IPS DF 6.9 (cell line): Measurements from ENCODE around the gene MYO3B.
"Not testable (repeated sequence)": the region's sequence is repeated elsewhere in the genome, so short reads cannot be mapped to it uniquely, and the experiment has no call there.

Experiments used
- DNase-seq: peaks from one replicate; pipeline ENCODE4 v3.0.0-alpha.2; 2013; ENCODE audit warnings: low read depth, low spot score
- H3K27ac ChIP-seq: one replicate; pipeline ENCODE4 v1.5.1; 2013; ENCODE audit warnings: low read length, control low read depth
- H3K27me3 ChIP-seq: 2 replicates; pipeline ENCODE4 v1.6.1; 2013; ENCODE audit warnings: mild to moderate bottlenecking, low read length; ENCODE audit not compliant: control insufficient read depth, insufficient read depth
- H3K36me3 ChIP-seq: 2 replicates; pipeline ENCODE4 v1.6.1; 2013; ENCODE audit warnings: low read length; ENCODE audit not compliant: control insufficient read depth, insufficient read depth
- H3K4me1 ChIP-seq: 2 replicates; pipeline ENCODE4 v1.6.1; 2013; ENCODE audit warnings: low read length; ENCODE audit not compliant: control insufficient read depth, insufficient read depth
- H3K4me3 ChIP-seq: 2 replicates; pipeline ENCODE4 v1.5.1; 2013; ENCODE audit warnings: mild to moderate bottlenecking, low read length
- H3K9me3 ChIP-seq: 2 replicates; pipeline ENCODE4 v1.6.1; 2013; ENCODE audit warnings: low read length, inconsistent platforms; ENCODE audit not compliant: control insufficient read depth, insufficient read depth
- WGBS: extraction: QIAGEN DNeasy Blood & Tissue Kit; methylation state at CpG from one replicate; pipeline ENCODE4 v1.1.7; 2013; ENCODE audit warnings: mixed read lengths, missing lambda C conversion rate; ENCODE audit not compliant: insufficient read length, insufficient coverage; 5-methylcytosine and 5-hydroxymethylcytosine counted together

Gene MYO3B

GRCh38 chr2:170345607-170346006, 167.7 kb downstream of the MYO3B start:
- no peaks in the 10 kb centered on the region; the same call in 1 of the 2 replicates for H3K4me1 ChIP-seq
- no peaks in the 10 kb centered on the region for H3K36me3 ChIP-seq
- no peak overlapping the region for H3K27ac ChIP-seq
- H3K27me3 ChIP-seq = no peaks in the 10 kb centered on the region
- WGBS = no CpG with 5 or more reads among the region's 2 CpGs
- H3K4me3 ChIP-seq = no peak overlapping the region
- no peak for DNase-seq
- no peaks in the 10 kb centered on the region for H3K9me3 ChIP-seq

GRCh38 chr2:170349269-170349668, 171.3 kb downstream of the MYO3B start:
- H3K27me3 ChIP-seq, H3K27ac ChIP-seq, H3K4me3 ChIP-seq, DNase-seq, H3K9me3 ChIP-seq, H3K4me1 ChIP-seq, H3K36me3 ChIP-seq: not testable (repeated sequence)
- no CpG with 5 or more reads among the region's 5 CpGs for WGBS

GRCh38 chr2:170350929-170351826, 173.2 kb downstream of the MYO3B start:
- DNase-seq = no peak
- Histone ChIP-seq H3K27me3 (no peaks in the 10 kb centered on the region), H3K4me3 (no peak overlapping the region), H3K27ac (no peak overlapping the region), H3K36me3 (no peaks in the 10 kb centered on the region), H3K9me3 (no peaks in the 10 kb centered on the region), H3K4me1 (no peaks in the 10 kb centered on the region; the same call in 1 of the 2 replicates)
- no CpG with 5 or more reads among the region's 4 CpGs for WGBS

GRCh38 chr2:170353723-170354122, 175.8 kb downstream of the MYO3B start:
- H3K4me3 ChIP-seq = no peak overlapping the region
- WGBS = no CpG with 5 or more reads among the region's 2 CpGs
- H3K36me3 ChIP-seq = no peaks in the 10 kb centered on the region
- H3K4me1 ChIP-seq = no peaks in the 10 kb centered on the region; the same call in 1 of the 2 replicates
- H3K9me3 ChIP-seq = no peaks in the 10 kb centered on the region
- DNase-seq = no peak
- no peak overlapping the region for H3K27ac ChIP-seq
- H3K27me3 ChIP-seq = no peaks in the 10 kb centered on the region

- H3K36me3 ChIP-seq = no peaks in the 10 kb centered on the region
- no peaks in the 10 kb centered on the region for H3K9me3 ChIP-seq
- no peaks in the 10 kb centered on the region; the same call in 1 of the 2 replicates for H3K4me1 ChIP-seq
- no peak for DNase-seq
- H3K4me3 ChIP-seq = no peak overlapping the region
- no peak overlapping the region for H3K27ac ChIP-seq
- H3K27me3 ChIP-seq = no peaks in the 10 kb centered on the region
- WGBS = no CpG with 5 or more reads among the region's 2 CpGs
These were observed 176.4 kb downstream of the MYO3B start for GRCh38 chr2:170354388-170354787.

- H3K27me3 ChIP-seq = no peaks in the 10 kb centered on the region
- H3K4me1 ChIP-seq = no peaks in the 10 kb centered on the region
- H3K9me3 ChIP-seq = no peaks in the 10 kb centered on the region
- WGBS = no CpG with 5 or more reads among the region's 2 CpGs
- H3K4me3 ChIP-seq = no peak overlapping the region
- DNase-seq = no peak
- H3K36me3 ChIP-seq = no peaks in the 10 kb centered on the region
- H3K27ac ChIP-seq = no peak overlapping the region
These were observed 177.2 kb downstream of the MYO3B start for GRCh38 chr2:170354855-170355780.

GRCh38 chr2:170359466-170359865, 181.5 kb downstream of the MYO3B start:
- Histone ChIP-seq H3K27ac (no peak overlapping the region), H3K9me3 (no peaks in the 10 kb centered on the region), H3K27me3 (no peaks in the 10 kb centered on the region), H3K4me1 (no peaks in the 10 kb centered on the region; the same call in 1 of the 2 replicates), H3K4me3 (no peak overlapping the region), H3K36me3 (no peaks in the 10 kb centered on the region)
- WGBS = no CpG with 5 or more reads among the region's 3 CpGs
- DNase-seq = no peak

- Histone ChIP-seq H3K27ac (no peak overlapping the region), H3K4me1 (peaks cover under 1% of the 10 kb centered on the region; the same call in 1 of the 2 replicates), H3K4me3 (no peak overlapping the region), H3K9me3 (no peaks in the 10 kb centered on the region), H3K36me3 (no peaks in the 10 kb centered on the region), H3K27me3 (no peaks in the 10 kb centered on the region)
- no peak for DNase-seq
- no CpG with 5 or more reads among the region's 3 CpGs for WGBS
These were observed 182.7 kb downstream of the MYO3B start for GRCh38 chr2:170360546-170361089.

GRCh38 chr2:170361090-170361936, 183.4 kb downstream of the MYO3B start:
- Histone ChIP-seq H3K27ac (no peak overlapping the region), H3K9me3 (no peaks in the 10 kb centered on the region), H3K36me3 (no peaks in the 10 kb centered on the region), H3K4me3 (no peak overlapping the region), H3K27me3 (no peaks in the 10 kb centered on the region), H3K4me1 (peaks cover 1% of the 10 kb centered on the region; the same call in 1 of the 2 replicates)
- no CpG with 5 or more reads among the region's 5 CpGs for WGBS
- peak; percentile 54 for DNase-seq
